AG04449 (cell line): ENCODE results near the gene FHIT.

ENCODE experiments used
- CTCF ChIA-PET: fragments of 350-600 bp; formaldehyde crosslinking; extraction: SDS; loops from one replicate; lab custom pipeline; 2021; ENCODE audit warnings: antibody characterized with exemption; lab: Yijun Ruan, JAX
- POLR2A ChIA-PET: fragments of 400-600, 350-600 bp; formaldehyde crosslinking; extraction: SDS; loops from one replicate; lab custom pipeline; 2020; ENCODE audit warnings: antibody characterized with exemption, inconsistent platforms; lab: Yijun Ruan, JAX
- DNase-seq: peaks from one replicate; pipeline ENCODE4 v3.0.0-alpha.2; 2010; ENCODE audit warnings: low read depth, low spot score
- H3K4me3 ChIP-seq: 2 replicates; pipeline ENCODE4 v1.5.1; 2011; ENCODE audit warnings: low read depth, mild to moderate bottlenecking, control low read depth, low read length
- CTCF ChIP-seq: IDR thresholded peaks from one replicate; pipeline ENCODE4 v1.5.1; 2011; ENCODE audit warnings: mild to moderate bottlenecking, moderate library complexity, low read length, control low read depth, inconsistent platforms; ENCODE audit not compliant: insufficient read depth; ENCODE audit errors: missing control alignments

FHIT gene

DNA sequence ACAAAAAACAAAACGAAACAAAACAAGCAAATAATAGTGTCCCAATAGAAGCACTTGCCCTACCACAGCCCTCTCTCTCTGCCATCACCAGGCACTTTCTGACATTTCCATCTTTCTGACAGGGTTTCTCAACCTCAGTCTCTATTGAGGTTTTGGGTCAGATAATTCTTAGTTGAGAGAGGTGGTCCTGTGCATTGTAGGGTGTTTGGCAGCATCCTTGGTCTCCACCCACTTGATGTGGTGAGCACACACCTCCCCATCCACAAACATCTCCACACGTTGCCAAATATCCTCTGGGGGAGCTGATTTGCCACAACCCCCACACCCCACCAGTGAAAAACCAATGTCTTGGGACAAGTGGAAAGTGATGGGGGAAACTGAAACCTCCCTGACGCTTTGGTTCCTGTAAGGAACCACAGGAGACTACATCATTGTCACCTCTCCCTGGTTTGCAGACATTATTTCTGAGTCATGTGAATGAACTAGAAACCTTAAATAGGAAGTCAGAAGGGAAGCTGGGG lies 1467.7 kb downstream of the FHIT start:
- POLR2A ChIA-PET: no interaction called here
- CTCF ChIA-PET: no interaction called here
- TF ChIP-seq CTCF: no peak
- no peak for DNase-seq
- no peak overlapping the region for H3K4me3 ChIP-seq

DNA sequence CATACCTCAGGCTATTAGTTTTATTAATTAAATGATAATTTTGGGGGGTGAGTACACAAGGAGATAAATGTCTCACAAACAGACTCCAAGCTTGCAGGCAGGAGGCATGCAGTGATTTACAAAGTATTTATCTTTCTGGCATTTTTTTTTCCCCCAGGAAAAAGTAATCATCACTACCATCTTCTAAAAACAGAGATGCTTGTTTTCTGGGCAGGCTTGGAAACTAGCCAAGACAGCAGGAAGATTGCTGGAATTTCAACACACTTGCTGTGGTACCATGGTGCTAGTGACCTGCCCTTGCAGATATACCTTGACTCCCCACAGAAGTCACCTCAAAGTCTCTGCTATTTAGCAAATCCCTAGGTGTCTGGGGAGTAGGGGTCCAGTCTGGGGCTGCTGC lies 1468.6 kb downstream of the FHIT start:
- no peak overlapping the region for H3K4me3 ChIP-seq
- DNase-seq: no peak
- no peak for TF ChIP-seq CTCF
- POLR2A ChIA-PET: no interaction called here
- CTCF ChIA-PET: no interaction called here

GRCh38 chr3:59780209-59780608 lies 1471.0 kb downstream of the FHIT start:
- CTCF ChIA-PET: no interaction called here
- no peak for DNase-seq
- no peak for TF ChIP-seq CTCF
- H3K4me3 ChIP-seq: no peak overlapping the region
- POLR2A ChIA-PET: no interaction called here

- CTCF ChIA-PET: interaction anchor here (0.7 to 1.2 kb wide), 3 partner anchors 13 to 32 kb away, joined by 3 read pairs; no protein-coding TSS in a partner anchor
- no peak overlapping the region for H3K4me3 ChIP-seq
- DNase-seq: no peak
- TF ChIP-seq CTCF: no peak
- POLR2A ChIA-PET: no interaction called here
Observed at GRCh38 chr3:59779260-59779659, 1472.0 kb downstream of the FHIT start.

DNA sequence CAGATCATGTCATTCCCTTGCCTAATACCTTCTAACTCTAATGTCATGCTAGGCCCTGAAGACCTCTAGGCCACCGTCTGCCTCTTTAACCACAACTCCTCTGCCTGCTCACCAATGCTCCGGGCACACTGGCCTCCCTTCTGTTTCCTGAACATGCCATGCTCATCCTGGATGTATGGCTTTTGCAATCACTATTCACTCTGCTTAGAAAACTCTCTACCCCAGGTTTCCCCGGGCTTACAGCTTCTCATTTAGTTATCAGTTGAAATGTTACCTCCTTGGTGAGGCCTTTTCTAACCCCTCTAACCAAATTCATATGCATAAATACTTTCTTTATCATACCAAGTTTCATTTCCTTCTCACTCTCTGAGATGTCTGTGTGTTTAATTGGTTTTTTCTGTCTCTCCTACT lies 1473.6 kb downstream of the FHIT start:
- no peak overlapping the region for H3K4me3 ChIP-seq
- no peak for DNase-seq
- no peak for TF ChIP-seq CTCF
- ChIA-PET POLR2A (no interaction called here), CTCF (interaction anchor here (1.9 kb wide), 1 partner anchor 11 kb away, joined by 4 read pairs; no protein-coding TSS in a partner anchor)

DNA sequence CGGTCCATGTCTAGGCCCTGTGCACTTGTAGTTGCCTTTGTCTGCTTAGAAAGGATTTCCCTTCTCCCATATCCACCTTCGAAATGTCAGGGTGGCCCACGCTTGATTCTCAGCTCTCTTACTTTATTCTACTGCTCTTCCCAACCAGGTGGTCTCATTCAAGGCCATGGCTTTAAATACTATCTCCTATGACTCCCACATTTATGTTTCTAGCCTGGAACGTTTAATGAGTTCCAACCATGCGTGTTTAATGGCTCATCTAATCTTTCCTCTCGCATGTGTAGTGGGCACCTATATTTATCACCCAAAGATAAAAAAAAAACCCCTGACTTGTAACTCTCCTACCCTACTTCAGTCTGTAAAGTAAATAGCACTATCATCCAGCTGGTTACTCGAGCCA lies 1474.2 kb downstream of the FHIT start:
- TF ChIP-seq CTCF: no peak
- DNase-seq: no peak
- ChIA-PET CTCF (interaction anchor here (1.7 to 1.9 kb wide), 2 partner anchors 9 to 10 kb away, joined by 4 read pairs; no protein-coding TSS in a partner anchor), POLR2A (no interaction called here)
- no peak overlapping the region for H3K4me3 ChIP-seq
